OCI-LY1 (cell line): ENCODE results near the gene CTIF.

Experiments used
- CTCF ChIP-seq: fragments of 200-600 bp; sonication (generic), shearing (Covaris generic); IDR thresholded peaks from 2 replicates; pipeline ENCODE4 v1.5.1; 2017; ENCODE audit warnings: mild to moderate bottlenecking, antibody characterized with exemption, low read length, moderate library complexity, mixed read lengths
- EZH2 ChIP-seq: fragments of 200-600 bp; sonication (generic), shearing (Covaris generic); IDR thresholded peaks from 2 replicates; pipeline ENCODE4 v1.8.0; 2017; ENCODE audit warnings: borderline replicate concordance, mixed run types, mild to moderate bottlenecking, antibody characterized with exemption, low read length, moderate library complexity, mixed read lengths

DNA sequence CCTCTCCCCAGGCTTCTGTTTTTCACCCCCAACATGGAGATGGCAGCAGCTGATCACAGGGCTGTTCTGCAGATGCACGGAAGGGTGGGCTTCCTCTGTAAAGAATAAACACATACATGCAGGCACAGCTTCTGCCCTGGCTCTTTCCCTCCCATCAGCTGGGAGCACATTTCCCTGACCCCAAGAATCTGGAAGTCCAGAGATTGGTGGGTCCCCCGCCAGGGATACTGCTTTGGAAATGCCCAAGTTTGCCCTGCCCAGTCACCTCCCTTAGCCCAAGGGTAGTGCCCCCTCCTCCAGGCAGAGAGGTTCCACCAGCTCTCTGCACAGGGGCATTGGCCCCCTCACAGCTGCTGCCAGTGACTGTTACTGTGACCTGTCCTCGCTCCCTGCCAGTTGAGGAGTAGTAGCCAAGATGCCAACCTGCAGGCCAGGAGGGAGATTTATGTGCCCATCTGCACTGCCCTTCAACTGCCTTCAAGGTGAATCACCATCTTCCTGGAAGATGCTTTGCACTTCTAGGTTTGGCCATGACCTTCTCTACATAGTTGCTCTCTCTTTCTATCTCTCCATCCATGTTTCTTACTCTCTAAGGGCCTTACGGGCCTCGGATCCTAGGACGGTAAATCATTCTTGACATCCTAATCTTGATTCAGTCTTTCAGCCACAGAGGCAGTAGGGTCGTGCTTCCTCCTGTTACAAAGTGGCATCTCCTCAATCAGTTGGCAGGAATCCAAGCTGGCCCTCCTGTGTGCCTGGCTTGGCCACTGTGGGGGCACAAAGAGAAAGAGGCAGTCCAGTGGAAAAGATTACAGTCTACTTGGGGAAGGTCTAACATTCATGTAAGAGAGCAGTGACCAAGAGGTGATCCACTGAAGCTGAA lies 121.8 kb downstream of the CTIF start:
- no peak for TF ChIP-seq EZH2
- no peak for TF ChIP-seq CTCF
